Fibroblast of skin of right biceps (primary cell): ENCODE results near the gene MEIOC.
A peak's percentile ranks its signal among the peaks of the same experiment; 100 is the strongest.
"Not testable (repeated sequence)": the region's sequence is repeated elsewhere in the genome, so short reads cannot be mapped to it uniquely, and the experiment has no call there.

Experiments
- DNase-seq: peaks from one replicate; pipeline ENCODE4 v3.0.0-alpha.2; 2013

Gene MEIOC

GRCh38 chr17:44648963-44649362, 7.3 kb upstream of the MEIOC start:
- no peak for DNase-seq

GRCh38 chr17:44651228-44651627, 5.0 kb upstream of the MEIOC start:
- no peak for DNase-seq

GRCh38 chr17:44652727-44653126, 3.5 kb upstream of the MEIOC start:
- DNase-seq = no peak

GRCh38 chr17:44653384-44653783, 2.9 kb upstream of the MEIOC start:
- no peak for DNase-seq

- no peak for DNase-seq
Measured at GRCh38 chr17:44653954-44654353, 2.3 kb upstream of the MEIOC start.

- no peak for DNase-seq
Measured at GRCh38 chr17:44661835-44662234, 5.6 kb downstream of the MEIOC start.

GRCh38 chr17:44663095-44663494, 6.8 kb downstream of the MEIOC start:
- no peak for DNase-seq

- no peak for DNase-seq
Measured at GRCh38 chr17:44664867-44665266, 8.6 kb downstream of the MEIOC start.

- DNase-seq = no peak
Measured at GRCh38 chr17:44666006-44666405, 9.7 kb downstream of the MEIOC start.

- peak; percentile 44 for DNase-seq
Measured at GRCh38 chr17:44672479-44673093, 16.3 kb downstream of the MEIOC start.

- no peak for DNase-seq
Measured at GRCh38 chr17:44673893-44674292, 17.6 kb downstream of the MEIOC start.

- peak; percentile 45 for DNase-seq
Measured at GRCh38 chr17:44677136-44677535, 20.9 kb downstream of the MEIOC start.

- DNase-seq = not testable (repeated sequence)
Measured at GRCh38 chr17:44683303-44683702, 27.0 kb downstream of the MEIOC start.

- no peak for DNase-seq
Measured at GRCh38 chr17:44687756-44688155, 31.5 kb downstream of the MEIOC start.

GRCh38 chr17:44688200-44688599, 31.9 kb downstream of the MEIOC start:
- no peak for DNase-seq

- no peak for DNase-seq
Measured at GRCh38 chr17:44688675-44689476, 32.6 kb downstream of the MEIOC start.

- DNase-seq = peak; percentile 94
Measured at GRCh38 chr17:44689477-44690217, 33.4 kb downstream of the MEIOC start, which contains the start of gene CCDC43. CCDC43 (minus strand) TSS chr17:44689776; CDS start chr17:44689753, 23 bp downstream.

GRCh38 chr17:44690746-44691306, 34.6 kb downstream of the MEIOC start:
- peak; percentile 29 for DNase-seq

GRCh38 chr17:44693609-44694008, 37.3 kb downstream of the MEIOC start:
- no peak for DNase-seq

GRCh38 chr17:44700288-44700687, 44.0 kb downstream of the MEIOC start:
- not testable (repeated sequence) for DNase-seq

- DNase-seq = no peak
Measured at GRCh38 chr17:44707755-44708400, 51.6 kb downstream of the MEIOC start.

GRCh38 chr17:44708401-44709263, 52.4 kb downstream of the MEIOC start, which contains the start of gene DBF4B:
DBF4B (plus strand) TSS chr17:44708665; CDS start chr17:44708821, 156 bp downstream.
- DNase-seq = peak; percentile 94
